Fibroblast of skin of back (primary cell): ENCODE results near the gene GJC2. TPM values are rescaled to one million over a fixed set of nuclear protein-coding genes. Genes with fewer than 3 reads are reported as not detected.
"Not testable (repeated sequence)": the region's sequence is repeated elsewhere in the genome, so short reads cannot be mapped to it uniquely, and the experiment has no call there.

ENCODE experiments used
- DNase-seq: peaks from one replicate; pipeline ENCODE4 v3.0.0-alpha.2; 2013
- polyA plus RNA-seq, 2 experiments: library from polyadenylated mRNA; unstranded; fragments of 120-200 nt; gene quantifications; one replicate each; pipeline ENCODE4 v1.2.1, GENCODE V29; 2013; ENCODE audit not compliant: insufficient read length in 2 of 2

GJC2 gene
- 0.81 TPM for polyA plus RNA-seq (2013, experiment 1 of 2; ENCODE audit: insufficient read length)
- polyA plus RNA-seq (2013, experiment 2 of 2; ENCODE audit: insufficient read length) = 0.55 TPM

- DNase-seq = no peak
Observed at GRCh38 chr1:228149406-228150119, at the start of gene GJC2. TSS of gene GJC2 (plus strand) at chr1:228149930. CDS start at chr1:228157759, 7,829 bp downstream.

- no peak for DNase-seq
Observed at GRCh38 chr1:228100822-228101613, 48.7 kb upstream of the GJC2 start.

GRCh38 chr1:228101614-228101993 is 48.1 kb upstream of the GJC2 start:
- no peak for DNase-seq

- DNase-seq = peak; percentile 22
Observed at GRCh38 chr1:228101994-228102790, 47.5 kb upstream of the GJC2 start.

GRCh38 chr1:228102791-228103620 is 46.7 kb upstream of the GJC2 start, which contains the start of gene C1orf35:
TSS of gene C1orf35 (minus strand) at chr1:228103325. CDS start at chr1:228103227, 98 bp downstream.
- DNase-seq = peak; percentile 92

GRCh38 chr1:228104526-228105269 is 45.0 kb upstream of the GJC2 start:
- no peak for DNase-seq

- DNase-seq = no peak
Observed at GRCh38 chr1:228105270-228105995, 44.3 kb upstream of the GJC2 start.

- no peak for DNase-seq
Observed at GRCh38 chr1:228105996-228106799, 43.5 kb upstream of the GJC2 start.

GRCh38 chr1:228106800-228107054 is 43.0 kb upstream of the GJC2 start:
- DNase-seq = no peak

- DNase-seq = no peak
Observed at GRCh38 chr1:228107636-228108035, 42.1 kb upstream of the GJC2 start.

- no peak for DNase-seq
Observed at GRCh38 chr1:228108055-228108690, 41.6 kb upstream of the GJC2 start.

- DNase-seq = no peak
Observed at GRCh38 chr1:228108742-228109072, 41.0 kb upstream of the GJC2 start.

GRCh38 chr1:228109073-228109961 is 40.4 kb upstream of the GJC2 start, which contains the start of gene MRPL55:
TSS of gene MRPL55 (minus strand) at chr1:228109299. CDS start at chr1:228108260, 1,039 bp downstream.
- DNase-seq = peak; percentile 93

GRCh38 chr1:228109962-228110488 is 39.7 kb upstream of the GJC2 start:
- DNase-seq = no peak

GRCh38 chr1:228110556-228110955 is 39.2 kb upstream of the GJC2 start:
- no peak for DNase-seq

- DNase-seq = not testable (repeated sequence)
Observed at GRCh38 chr1:228111315-228111714, 38.4 kb upstream of the GJC2 start.

- no peak for DNase-seq
Observed at GRCh38 chr1:228112167-228112566, 37.6 kb upstream of the GJC2 start.

- DNase-seq = no peak
Observed at GRCh38 chr1:228112617-228113016, 37.1 kb upstream of the GJC2 start.
